HS-5 (cell line): ENCODE data around the gene MYO15B.
"Not testable (repeated sequence)": the region's sequence is repeated elsewhere in the genome, so short reads cannot be mapped to it uniquely, and the experiment has no call there.

Source experiments
- DNase-seq: peaks from one replicate; pipeline ENCODE4 v3.0.0-alpha.2; 2012; ENCODE audit warnings: low read depth

MYO15B gene

DNA sequence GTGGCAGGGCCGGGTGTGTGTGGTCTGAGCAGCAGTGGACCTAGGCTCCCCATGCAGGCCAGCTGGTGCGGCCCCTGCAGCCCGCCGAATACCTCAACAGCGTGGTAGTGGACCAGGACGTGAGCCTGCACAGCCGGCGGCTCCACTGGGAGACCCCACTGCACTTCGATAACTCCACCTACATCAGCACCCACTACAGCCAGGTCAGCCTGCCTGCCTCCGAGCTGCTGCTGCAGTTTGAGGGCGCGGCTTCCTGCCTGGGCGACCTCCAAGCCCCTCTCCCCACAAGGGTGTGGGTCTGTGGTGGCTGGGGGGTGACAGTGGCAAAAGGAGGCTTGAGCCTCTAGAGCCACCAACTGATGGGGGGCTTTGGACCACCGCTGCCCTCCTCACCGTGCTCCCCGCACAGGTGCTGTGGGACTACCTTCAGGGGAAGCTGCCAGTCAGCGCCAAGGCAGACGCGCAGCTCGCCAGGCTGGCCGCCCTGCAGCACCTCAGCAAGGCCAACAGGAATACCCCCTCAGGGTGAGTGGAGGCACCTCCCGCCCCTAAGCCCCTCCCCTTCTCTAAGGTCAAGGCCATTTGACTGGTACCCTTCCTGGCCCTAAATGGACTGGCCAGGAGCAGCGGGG lies 37.2 kb downstream of the MYO15B start:
- DNase-seq: no peak

DNA sequence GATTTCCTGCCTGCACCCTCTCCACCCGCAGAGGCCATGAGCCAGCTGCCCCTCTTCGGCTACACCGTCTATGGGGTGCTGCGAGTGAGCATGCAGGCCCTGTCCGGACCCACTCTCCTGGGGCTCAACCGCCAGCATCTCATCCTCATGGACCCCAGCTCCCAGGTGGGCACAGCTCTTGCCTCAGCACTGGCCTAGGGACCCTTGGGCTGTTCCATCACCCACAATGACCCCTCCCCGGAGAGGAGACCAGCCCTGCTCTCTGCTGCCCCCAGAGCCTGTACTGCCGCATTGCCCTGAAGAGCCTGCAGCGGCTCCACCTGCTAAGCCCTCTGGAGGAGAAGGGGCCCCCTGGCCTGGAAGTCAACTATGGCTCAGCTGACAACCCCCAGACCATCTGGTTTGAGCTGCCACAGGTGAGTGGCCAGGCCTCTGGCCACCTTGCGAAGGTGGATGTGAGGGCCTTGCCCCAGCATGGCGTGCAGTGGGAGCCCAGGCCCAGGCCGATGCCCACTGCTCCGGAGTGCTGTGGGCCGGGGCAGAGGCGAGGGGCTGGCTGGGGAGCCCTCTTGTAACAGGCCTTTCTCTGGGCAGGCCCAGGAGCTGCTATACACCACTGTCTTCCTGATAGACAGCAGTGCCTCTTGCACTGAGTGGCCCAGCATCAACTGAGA lies 38.4 kb downstream of the MYO15B start:
- no peak for DNase-seq

DNA sequence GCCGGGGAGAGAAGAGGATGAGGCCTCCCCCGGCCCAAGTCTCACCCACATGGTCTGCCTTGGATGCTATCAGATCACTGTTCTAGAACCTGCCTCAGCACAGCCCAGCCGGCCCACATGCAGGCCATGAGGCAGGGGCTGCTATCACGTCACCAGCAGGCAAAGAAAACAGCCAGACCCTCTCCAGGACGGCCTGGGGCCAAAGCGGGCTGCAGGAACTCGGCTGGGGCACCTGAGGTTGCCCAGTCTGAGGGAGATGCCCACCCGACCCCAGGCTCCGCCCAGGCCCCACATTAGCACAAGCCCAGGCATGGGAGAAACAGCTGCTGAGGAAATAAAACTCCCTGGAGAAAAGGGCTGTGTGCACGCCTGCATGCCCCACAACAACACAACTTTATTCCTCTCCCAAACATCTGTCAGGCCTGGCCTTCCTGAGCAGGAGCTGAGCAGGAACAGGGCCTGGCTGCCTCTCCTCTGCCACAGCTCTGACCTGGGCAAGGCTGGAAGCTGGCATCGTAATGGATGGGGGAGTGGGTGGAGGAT lies 39.0 kb downstream of the MYO15B start:
- DNase-seq: no peak

DNA sequence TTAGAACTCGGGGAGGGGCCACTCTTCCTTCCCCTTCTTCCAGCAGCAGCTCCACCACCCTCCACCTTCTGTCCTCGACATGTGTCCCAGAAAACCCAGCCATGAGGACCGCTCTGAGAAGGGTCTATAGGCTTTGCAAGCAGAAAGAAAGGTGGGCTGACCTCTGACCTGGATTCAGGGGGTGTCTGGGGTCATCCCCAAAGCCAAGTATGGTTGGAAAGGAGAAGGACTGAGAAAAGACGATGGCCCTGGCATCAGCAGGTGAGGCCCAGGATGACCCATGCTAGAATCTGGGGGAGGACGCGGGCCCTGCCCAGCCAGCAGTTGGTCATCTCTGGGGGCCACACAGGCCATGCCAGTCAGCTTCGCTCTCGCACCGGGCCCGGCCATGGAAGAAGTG lies 39.5 kb downstream of the MYO15B start:
- DNase-seq: no peak

DNA sequence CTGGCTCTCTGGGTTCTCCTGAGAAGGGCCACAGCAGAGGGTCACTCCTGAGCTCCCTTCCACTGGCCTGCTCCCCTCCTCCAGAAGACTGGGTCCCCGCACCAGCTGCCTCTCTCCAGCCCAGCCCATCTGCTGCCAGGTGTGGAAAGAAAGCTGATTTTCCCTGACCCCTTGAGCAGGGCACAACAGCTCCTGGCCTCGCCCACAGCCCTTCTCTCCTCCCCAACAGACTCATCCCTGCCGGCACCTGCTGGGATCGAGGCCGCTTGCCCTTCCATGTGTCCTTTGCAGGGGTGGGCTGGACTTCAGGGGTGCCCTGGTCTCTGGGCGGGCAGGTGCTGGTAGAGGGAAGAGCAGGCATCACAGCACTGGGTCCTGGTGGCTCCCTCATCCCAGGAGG lies 40.8 kb downstream of the MYO15B start:
- DNase-seq: no peak

DNA sequence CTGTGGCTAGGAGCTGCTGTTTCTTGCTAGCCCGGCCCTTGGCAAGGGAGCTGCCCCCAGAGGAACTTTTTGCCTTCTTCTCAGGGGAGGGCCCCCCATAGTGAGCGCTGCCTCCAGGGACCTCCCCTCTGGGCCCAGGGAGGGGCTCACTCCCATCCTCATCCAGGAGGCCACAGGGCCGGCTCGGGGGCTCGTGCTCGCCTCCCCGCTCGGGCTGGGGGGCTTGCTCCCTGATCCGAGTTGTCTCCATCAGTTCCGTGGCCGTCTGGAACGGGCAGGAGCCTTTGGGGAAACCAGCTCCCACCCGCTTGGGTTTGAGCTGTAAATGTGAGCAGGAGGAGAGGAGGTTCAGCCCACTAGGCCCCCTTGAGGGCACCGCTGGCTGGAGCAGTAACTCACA lies 41.6 kb downstream of the MYO15B start:
- DNase-seq: no peak

DNA sequence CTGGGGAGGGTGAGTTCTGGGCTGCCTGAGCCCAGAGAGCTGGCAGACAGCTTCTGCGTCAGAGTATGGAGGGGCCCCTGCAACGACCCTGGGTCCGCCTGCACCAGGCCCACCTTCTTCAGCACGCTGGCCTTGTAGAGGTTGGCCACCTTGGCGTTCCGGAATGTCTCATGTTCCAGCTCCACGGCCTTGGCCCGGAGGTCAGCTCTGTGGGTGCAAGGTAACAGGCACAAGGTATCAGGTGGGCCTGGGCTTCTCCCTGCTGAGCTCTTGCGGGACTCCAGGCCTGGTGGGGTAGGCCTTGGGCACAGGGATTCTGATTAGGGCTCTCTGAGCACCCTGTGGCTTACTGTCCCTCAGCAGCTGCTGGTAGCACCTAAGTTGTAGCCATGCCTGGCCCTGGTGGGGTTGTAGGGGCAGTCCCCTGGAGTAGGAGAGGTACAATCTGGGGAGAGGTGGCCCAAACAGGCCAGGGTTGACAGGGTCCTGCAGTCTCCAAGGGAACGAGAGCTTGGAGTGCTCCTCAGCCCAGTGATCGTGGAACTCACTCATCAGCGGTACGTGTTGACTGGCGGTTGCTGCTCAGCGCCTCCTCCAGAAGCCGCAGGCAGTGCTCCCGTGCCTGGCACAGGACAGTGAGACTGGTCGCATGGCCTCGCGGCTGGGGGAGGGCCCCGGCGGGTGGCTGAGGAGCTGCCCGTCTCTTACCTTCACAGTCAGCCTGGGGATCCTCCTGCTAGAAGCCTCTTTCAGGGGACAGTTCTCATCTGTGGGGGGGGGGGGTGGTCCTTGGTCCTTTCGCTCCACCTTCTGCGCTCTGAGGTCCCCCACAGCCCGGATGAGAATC lies 42.7 kb downstream of the MYO15B start:
- DNase-seq: no peak

DNA sequence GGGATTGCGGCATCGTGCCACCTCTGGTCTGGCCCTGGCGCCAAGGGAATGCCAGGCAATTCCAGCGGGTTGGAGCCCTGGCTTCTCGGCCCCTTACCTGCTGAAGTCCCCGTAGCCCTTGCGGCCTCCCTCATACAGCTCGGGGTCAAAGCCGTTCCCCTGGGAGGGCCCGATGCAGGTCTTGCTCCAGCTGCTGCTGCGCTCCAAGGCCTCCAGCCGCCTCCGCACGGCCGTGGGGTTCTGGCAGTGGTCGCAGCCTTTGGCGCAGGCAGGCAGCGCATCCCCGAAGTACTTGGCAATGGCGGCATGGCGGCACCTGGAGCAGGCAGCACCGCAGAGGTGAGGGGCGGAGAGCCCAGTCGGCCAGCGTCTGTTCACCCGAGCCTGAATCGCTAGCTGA lies 43.8 kb downstream of the MYO15B start:
- no peak for DNase-seq

DNA sequence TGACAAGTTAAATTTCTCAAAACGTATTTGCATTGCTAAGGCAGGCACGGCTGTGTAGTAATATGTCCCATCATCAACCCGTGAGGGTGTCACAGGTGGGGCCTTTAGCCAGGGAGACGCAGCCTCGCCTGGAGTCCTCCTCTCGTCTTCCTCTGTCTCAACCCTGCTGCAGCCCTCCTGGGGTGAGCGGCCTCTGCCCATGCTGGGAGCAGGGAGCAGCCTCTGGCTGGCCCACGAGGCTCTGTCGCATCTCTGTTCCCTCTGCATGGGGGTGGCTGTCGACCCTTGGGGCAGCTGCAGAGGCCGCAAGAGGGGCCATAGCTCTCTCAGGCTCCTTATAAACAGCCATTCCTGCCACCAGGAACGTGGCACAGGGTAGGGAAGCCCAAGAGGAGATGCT lies 44.8 kb downstream of the MYO15B start:
- DNase-seq: no peak

DNA sequence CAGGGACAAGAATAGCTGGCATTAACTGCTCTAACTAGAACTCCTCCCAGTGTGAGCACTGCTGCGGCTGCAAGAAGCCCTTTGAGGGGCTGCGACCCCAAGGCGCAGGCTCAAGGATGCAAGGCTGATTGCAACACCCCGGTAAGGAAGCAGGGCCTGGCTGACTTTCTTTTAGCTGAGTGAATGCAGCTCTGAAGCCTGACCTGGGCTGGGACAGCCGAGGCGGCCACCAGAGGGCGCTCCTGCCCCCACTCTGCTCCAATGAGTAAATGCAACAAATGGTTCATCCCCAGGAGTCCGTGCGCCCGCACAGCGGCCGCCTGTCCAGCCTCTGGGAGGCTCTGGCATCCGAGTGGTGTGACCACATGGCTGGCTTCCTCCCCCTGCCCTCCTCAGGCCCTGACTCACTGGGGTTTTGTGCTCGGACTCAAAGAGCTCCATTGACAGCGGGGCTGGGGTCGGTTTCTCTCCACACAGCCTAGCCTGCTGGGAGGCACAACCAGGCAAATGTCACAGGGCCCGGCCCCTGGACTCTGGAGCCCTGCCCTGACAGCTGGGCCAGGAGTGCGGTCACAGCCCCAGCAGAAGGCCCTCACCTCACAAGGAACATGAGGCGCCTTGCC lies 45.4 kb downstream of the MYO15B start, which contains the start of gene SMIM5:
TSS of gene SMIM5 (plus strand) at position 572 of the 623 bp plus-strand sequence. CDS start 6,768 bp downstream, outside the sequence.
- DNase-seq: peak; percentile 52

DNA sequence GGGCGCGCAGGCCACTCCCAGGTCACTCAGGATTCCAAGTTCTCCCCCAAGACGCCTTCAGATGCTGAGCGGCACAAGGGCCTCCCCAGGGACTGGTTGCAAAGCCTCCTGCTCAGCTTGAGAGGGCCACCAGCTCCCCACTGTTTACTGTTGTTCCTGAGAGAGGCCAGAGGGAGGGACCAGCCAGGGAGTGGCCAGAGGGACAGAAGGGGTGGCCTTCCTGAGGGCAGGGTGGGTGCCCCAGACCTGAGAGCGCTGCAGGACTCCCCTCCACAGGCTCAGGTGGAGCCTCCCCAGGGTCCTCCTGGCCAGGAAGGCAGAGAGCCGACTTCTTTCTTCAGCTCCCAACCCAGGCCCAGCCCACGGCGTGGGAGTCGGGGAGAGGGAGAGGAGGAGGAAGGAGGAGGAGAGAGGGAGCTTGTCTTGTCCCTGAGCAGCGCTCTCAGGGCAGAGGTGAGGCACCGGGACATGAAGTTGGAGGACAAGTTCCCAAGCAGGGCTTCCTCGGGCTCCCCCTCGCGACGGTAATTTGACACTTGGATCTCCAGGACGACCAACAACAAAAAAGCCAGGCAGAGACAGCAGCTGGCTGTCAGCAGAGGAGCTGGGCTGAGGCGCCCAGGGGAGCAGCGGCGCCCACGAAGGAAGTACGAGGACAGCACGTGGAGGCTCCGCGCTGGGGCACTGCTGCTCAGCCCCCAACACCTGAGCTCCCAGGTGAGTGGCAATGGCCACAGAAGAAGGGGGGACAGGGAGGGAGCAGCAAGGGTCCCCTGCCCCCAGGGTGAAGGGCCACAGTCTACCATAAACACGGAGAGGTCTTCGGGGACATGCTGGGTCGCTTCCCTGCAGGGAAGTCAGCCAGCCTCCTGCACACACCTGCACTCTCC lies 46.1 kb downstream of the MYO15B start:
- DNase-seq: peak; percentile 41

DNA sequence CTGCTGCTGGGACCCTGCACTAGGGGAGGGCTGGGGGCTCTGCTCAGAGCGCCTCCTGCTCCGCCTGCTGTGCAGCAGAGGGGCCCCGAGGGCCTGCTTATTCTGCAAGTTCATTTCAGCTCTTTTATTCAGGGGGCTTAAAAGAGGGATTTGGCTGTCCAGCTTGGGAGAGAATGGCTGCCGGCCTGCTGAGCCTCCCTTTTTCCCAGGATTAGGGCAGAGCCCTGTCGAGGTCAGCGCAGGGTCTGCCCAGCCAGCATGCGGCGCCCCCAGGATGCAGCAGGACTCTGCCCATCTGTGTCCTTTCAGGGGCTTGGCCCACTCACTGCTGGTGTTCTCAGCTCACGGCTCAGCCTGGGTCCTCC lies 46.8 kb downstream of the MYO15B start:
- no peak for DNase-seq

DNA sequence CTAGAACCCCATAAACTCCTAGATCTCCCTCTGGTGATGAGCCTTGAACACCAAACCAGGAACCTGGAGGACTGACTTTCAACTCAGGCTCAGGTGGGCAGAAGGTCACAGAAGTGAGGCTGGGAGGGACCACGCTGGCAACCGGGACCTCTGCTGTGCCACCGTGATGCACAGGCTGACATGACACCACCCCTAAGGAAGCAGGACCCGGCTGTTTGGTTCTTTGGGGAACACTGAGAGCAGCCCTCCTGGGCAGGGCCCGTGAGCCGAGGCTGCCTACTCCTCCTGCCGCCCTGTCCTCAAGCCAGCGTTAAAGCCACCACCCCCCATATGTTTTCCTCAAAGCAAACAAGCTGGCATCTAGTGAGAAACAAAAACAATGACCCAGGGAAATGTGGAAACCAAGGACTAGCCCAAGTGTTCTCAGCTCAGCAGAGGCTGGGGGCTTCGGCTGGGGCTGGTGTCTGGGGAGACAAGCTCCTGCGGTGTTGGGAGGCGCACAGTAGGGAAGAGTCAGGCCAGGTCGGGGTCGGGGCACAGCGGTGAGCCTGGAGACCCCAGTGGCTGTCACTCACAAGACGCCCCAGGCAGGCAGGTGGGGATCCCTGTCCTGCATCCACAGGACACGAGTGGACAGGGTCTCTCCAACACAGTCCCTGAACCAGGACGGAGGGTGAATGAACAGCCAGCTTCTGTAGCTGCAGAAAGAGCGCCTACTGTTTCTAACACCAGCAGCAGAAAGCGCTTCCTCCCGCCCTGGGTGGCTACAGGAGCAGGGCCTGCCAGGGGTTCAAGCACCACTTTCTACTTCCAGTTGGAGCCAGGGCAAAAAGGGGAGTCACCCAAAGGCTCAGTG lies 47.4 kb downstream of the MYO15B start:
- no peak for DNase-seq

DNA sequence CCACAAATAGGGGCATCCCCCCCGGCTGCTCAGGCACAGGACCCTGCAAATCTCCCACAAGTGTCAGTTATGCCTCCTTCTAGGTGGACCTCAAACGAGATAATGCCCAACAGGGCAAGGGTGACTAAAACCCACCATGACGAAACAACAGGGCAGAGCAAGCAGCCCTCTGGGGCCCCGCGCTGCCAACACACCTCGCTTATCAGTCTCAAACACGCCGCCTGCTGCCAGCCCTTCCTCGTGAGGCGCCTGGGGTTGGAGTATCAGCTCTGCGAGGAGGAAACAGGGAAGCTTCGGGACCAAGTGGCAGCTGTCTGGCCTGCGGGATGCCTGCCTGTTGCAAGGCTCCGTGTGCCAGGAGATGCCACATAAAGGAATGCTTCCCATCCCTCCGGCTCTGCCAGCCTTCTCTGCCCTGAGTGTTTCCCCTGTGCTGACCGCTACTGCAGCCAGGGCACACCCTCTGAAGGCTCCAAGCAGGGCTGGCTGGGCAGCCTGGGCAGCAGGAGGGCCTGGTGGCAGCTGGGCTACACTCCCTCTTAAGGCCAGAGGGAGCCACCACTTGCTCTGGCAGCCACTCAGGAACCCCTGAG lies 48.1 kb downstream of the MYO15B start:
- DNase-seq: no peak

DNA sequence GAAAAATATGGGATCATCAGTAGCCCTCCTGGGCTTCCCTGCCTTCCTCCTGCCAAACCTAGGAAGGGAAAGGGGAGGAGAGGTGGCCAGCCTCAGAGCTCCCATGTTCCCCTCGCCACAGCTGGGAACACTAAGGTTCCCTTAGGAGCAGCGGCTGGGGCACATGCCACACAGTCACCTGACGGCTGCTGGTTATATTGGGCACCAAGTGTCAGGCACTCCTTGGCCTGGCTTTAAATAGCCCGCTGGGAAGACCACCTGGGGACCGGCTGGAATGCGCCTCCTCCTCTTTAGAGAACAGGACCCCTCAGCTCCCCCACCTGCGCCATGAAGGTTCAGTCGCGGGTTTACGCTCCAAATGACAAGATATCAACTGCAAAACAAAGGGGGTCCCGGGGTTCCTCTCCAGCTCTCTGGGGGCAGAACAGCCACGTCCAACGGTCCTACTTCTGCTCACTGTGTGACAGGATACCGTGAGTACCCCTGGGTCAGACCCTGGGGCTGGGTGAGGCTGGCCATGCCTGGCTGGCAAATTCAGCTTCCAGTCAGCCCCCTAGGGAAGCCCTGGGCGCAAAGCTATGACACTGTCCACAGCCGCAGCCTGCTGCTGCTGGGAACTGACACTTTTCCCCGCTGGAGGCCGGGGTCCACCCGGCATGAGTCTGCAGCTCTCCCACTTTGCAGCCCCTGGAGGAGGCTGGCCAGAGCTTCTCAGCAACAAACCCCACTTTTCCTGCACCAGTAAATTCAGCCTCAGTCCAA lies 49.0 kb downstream of the MYO15B start:
- no peak for DNase-seq

DNA sequence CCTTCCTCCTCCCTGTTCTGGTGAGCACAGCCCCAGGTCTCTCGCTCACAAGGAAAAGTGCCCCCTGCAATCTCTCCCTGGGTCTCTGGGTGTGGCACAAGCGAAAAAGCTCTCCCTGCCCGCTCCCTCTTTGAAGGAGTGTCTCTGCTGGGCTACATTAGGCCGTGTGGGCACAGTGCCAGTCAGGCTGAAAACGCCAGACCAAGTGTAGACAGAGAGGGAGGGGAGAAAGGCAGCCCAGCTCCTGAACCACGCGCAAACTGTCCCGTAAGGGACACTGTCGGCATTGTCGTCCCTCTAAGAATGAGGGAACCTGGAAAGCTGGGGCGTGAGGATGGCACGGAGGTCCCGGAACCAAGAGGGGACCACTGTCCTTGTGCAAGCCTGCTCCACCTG lies 49.5 kb downstream of the MYO15B start:
- no peak for DNase-seq

DNA sequence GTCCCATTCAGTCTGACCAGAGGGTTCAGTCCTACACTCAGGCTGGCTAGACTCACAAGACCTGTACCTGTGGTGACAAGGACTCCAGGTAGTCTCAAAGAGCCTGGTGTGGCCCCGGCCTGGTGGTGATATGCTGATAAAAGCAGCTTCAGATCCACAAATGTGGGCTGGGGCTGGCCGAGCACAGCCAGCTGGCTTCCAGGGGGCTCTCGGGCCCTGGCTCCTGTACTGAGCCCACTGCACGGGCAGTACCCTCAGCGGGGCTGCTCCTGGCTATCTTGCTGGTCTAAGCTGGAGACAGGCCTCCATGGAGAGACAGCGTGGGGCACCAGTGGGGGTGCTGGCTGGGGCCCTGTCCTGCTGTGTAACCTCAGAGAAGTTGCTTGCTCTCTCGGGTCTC lies 50.0 kb downstream of the MYO15B start:
- DNase-seq: no peak

DNA sequence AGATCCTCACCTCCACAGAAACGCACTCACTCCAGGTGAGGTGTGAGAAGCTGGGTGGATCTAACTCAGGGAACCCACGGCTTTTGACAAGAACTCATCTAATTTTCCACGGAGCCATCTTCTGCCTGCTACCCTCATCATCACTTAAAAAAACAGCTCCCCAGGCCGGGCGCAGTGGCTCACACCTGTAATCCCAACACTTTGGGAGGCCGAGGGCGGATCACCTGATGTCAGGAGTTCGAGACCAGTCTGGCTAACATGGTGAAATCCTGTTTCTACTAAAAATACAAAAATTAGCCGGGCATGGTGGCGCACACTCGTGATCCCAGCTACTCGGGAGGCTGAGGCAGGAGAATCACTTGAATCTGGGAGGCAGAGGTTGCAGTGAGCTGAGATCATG lies 50.4 kb downstream of the MYO15B start:
- not testable (repeated sequence) for DNase-seq

DNA sequence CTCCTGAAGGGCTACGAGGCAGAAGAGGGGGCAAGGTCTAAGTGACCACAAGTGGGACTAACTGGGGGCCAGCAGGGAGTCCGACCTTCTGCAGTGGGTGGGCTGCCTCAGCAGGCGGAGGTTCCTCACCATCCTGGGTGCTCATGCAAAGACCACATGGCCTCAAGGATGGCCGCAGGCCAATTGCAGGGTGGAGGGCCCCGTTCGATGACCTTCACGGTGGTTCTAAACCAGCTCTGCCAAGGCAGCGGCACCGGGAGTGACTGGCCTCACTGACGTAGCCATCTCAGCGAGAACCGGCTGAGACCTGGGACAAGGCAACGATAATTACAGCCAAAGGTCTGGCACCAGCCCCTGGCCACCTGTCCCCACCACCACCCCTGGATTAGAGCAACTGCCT lies 51.3 kb downstream of the MYO15B start:
- DNase-seq: no peak
